ENCODE results near the gene C2CD3. TPM values are rescaled to one million over a fixed set of nuclear protein-coding genes. Genes with fewer than 3 reads are reported as not detected.
A peak's percentile ranks its signal among the peaks of the same experiment; 100 is the strongest.

Gene C2CD3
- total RNA-seq, 1 experiment from 2014 or later, result 13.9 TPM

DNA sequence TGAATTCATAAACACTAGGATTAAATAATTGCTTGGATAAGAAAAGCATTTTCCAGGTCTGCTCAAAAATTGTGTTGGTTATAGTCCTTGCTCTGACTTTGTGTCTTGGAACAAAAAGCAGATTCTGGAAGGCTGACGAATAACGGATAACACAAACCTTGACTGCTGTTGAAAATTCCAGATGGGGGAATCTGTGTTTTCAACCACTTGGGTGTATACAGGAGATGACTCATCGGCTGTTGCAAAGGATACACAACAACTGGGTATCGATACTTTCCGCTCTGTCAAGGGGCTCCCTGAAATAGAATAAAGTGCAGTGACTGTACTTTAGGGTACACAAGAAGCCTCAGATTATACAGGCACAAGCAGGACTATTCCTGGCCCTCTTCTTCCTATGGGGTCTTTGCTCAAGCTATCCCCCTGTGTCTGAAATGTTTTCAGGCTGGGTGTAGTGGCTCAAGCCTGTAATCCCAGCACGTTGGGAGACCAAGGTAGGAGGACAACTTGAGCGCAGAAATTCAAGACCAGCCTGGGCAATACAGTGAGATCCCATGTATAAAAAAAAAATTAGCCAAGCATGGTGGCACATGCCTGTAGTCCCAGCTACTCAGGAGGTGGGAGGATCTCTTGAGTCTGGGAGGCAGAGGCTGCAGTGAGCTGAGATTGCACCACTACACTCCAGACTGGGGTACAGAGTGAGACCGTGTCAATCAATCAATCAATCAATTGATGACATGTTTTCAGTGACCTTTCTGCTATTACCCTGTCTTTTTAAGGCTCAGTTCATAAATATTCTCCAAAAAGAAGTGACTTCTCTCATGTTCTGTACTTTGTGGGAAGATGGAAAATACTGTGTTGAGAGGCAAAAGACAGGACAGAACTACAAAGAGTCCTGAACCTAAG is 113.3 kb downstream of the C2CD3 start:
- Histone ChIP-seq H3K9me3 (replicated peaks) (no peaks in the 10 kb centered on the region), H3K27ac (peak overlapping the region; percentile 32; the same call in 1 of the 2 replicates), H3K27me3 (replicated peaks) (no peaks in the 10 kb centered on the region), H3K4me3 (no peak overlapping the region), H3K36me3 (no peaks in the 10 kb centered on the region; the same call in 1 of the 2 replicates), H3K4me1 (replicated peaks) (peaks cover 19% of the 10 kb centered on the region)
- peak in 1 of 2 experiments; percentile 16 for DNase-seq (ENCODE audit: low read depth in 1 of 2, low spot score in 2 of 2)

DNA sequence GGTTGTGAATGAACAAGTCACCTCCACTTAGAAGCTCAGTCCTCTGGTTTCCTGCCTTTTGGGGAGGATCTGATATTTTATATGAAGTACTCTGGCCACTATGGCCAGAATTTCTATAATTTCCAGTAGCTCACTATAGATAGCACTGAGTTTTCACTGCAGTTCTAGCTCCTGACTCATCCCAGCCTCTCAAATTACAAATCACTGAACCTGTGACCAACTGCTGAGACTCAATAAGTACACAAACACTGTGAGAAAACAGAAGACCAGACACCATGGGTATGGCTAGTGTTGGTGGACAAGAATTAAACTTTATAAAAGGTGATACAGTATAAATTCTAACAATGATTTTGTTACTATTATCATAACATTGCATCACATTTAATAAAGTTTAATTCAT is 114.9 kb downstream of the C2CD3 start:
- Histone ChIP-seq H3K27me3 (replicated peaks) (no peaks in the 10 kb centered on the region), H3K9me3 (replicated peaks) (no peaks in the 10 kb centered on the region), H3K4me3 (no peak overlapping the region), H3K36me3 (no peaks in the 10 kb centered on the region; the same call in 1 of the 2 replicates), H3K4me1 (replicated peaks) (peaks cover 19% of the 10 kb centered on the region), H3K27ac (no peak overlapping the region)
- peak in 1 of 2 experiments; percentile 3 for DNase-seq (ENCODE audit: low read depth in 1 of 2, low spot score in 2 of 2)

DNA sequence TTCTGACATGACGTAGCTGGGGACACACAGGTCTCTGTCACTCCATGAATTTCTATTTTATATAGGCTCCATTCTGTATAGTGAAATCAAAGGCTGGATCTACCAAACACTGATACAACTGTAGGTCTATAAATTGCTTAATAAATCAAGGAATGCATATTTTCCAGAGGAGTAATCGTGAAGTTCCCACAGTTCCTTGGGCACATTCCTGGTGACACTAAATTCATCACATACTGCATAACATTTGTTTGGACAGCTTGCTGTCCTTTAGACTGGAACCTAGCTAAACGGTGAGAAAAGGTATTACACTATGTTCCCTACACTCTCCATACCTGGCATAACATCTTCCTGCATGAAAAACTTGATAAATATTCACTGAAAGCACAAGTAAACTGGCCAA is 120.3 kb downstream of the C2CD3 start:
- no peak for DNase-seq (ENCODE audit: low read depth in 1 of 2, low spot score in 2 of 2)
- no peaks in the 10 kb centered on the region for H3K4me1 ChIP-seq (replicated peaks)
- H3K27ac ChIP-seq, result no peak overlapping the region

DNA sequence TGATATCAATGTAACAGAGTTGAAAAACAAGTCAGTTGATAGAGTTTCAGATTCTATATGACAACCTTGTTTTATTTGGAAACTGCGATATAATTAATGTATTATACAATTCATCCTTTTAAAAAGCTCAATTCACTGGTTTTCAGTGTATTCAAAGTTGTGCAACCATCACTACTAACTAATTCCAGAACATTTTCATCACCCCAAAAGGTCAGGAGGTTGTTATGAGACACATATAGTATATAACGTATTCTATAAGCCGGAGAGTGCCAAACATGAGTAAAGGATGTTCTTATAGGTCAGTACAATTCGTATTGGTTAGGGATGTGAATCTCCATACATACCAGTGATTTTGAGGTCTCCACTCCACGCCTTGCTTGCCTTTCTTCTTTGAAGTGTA is 121.8 kb downstream of the C2CD3 start:
- no peak overlapping the region for H3K27ac ChIP-seq
- no peaks in the 10 kb centered on the region for H3K27me3 ChIP-seq (replicated peaks)
- H3K9me3 ChIP-seq (replicated peaks), result no peaks in the 10 kb centered on the region
- no peaks in the 10 kb centered on the region for H3K4me1 ChIP-seq (replicated peaks)
- no peak overlapping the region for H3K4me3 ChIP-seq
- DNase-seq (ENCODE audit: low read depth in 1 of 2, low spot score in 2 of 2), result no peak
- peaks cover 4% of the 10 kb centered on the region; the same call in 1 of the 2 replicates for H3K36me3 ChIP-seq

More for the DNA sequence above, 120.3 kb downstream of the C2CD3 start:
- peaks cover 4% of the 10 kb centered on the region for H3K36me3 ChIP-seq
- no peaks in the 10 kb centered on the region for H3K9me3 ChIP-seq (replicated peaks)
- H3K4me3 ChIP-seq, result no peak overlapping the region
- H3K27me3 ChIP-seq (replicated peaks), result no peaks in the 10 kb centered on the region

DNA sequence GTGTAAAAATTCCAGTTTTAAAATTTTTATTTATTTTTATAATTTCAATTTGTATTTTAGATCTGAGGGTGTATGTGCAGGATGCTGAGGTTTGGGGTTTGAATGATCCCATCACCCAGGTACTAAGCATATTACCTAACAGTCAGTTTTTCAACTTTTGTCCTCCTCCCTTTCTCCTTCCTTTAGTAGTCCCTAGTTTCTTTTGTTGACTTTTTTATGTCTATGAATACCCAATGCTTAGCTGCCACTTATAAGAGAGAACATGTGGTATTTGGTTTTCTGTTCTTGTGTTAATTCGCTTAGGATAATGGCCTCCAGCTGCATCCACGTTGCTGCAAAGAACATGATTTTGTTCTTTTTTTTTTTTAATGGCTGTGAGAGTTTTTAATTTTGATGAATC is 126.3 kb downstream of the C2CD3 start:
- no peak overlapping the region for H3K4me3 ChIP-seq
- H3K4me1 ChIP-seq (replicated peaks), result no peaks in the 10 kb centered on the region
- H3K36me3 ChIP-seq, result peaks cover 4% of the 10 kb centered on the region; the same call in 1 of the 2 replicates
- DNase-seq (ENCODE audit: low read depth in 1 of 2, low spot score in 2 of 2), result no peak
- no peaks in the 10 kb centered on the region for H3K9me3 ChIP-seq (replicated peaks)
- H3K27me3 ChIP-seq (replicated peaks), result no peaks in the 10 kb centered on the region
- H3K27ac ChIP-seq, result no peak overlapping the region

DNA sequence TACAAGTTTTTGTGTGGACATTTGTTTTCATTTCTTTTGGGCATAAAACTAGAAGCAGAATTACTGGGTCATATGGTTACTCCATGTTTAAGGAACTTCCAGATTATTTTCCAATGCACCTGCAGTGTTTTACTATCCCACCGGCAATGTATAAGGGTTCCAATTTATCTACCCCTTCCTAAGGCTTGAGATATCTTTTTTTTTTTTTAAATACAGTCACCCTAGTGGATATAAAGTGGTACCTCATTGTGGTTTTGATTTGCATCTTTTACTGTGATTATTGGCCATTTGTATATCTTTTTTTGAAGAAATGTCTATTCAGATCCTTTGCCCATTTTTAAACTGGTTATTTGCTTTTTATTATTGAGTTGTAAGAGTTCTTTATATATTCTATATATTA is 127.4 kb downstream of the C2CD3 start:
- Histone ChIP-seq H3K27ac (no peak overlapping the region), H3K4me3 (no peak overlapping the region), H3K36me3 (peaks cover 4% of the 10 kb centered on the region; the same call in 1 of the 2 replicates), H3K4me1 (replicated peaks) (no peaks in the 10 kb centered on the region), H3K27me3 (replicated peaks) (no peaks in the 10 kb centered on the region), H3K9me3 (replicated peaks) (no peaks in the 10 kb centered on the region)
- DNase-seq (ENCODE audit: low read depth in 1 of 2, low spot score in 2 of 2), result no peak

DNA sequence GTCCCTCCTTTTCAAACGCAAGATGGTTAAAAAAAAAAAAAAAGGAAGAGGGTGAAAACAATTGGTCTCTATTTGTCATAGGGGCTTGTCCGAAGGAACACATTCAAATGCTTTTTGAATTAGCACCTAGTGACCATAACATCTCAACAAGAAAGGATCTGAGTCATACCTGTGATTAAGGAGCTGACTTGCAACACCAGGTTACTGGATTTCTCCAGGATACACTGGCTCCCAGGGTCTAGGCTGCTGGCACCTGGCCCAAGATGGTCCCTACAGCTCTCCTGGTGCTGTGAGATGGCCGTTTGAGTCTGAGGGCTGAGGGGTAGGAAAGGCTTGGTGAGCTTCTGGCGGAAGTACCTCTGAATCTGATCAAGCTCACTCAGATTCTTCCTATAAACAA is 133.5 kb downstream of the C2CD3 start:
- DNase-seq (ENCODE audit: low read depth in 1 of 2, low spot score in 2 of 2), result no peak
- H3K4me3 ChIP-seq, result no peak overlapping the region
- H3K9me3 ChIP-seq (replicated peaks), result no peaks in the 10 kb centered on the region
- no peaks in the 10 kb centered on the region for H3K27me3 ChIP-seq (replicated peaks)
- peaks cover 14% of the 10 kb centered on the region; the same call in 1 of the 2 replicates for H3K36me3 ChIP-seq
- H3K27ac ChIP-seq, result no peak overlapping the region
- H3K4me1 ChIP-seq (replicated peaks), result no peaks in the 10 kb centered on the region; the same call in 1 of the 2 replicates

DNA sequence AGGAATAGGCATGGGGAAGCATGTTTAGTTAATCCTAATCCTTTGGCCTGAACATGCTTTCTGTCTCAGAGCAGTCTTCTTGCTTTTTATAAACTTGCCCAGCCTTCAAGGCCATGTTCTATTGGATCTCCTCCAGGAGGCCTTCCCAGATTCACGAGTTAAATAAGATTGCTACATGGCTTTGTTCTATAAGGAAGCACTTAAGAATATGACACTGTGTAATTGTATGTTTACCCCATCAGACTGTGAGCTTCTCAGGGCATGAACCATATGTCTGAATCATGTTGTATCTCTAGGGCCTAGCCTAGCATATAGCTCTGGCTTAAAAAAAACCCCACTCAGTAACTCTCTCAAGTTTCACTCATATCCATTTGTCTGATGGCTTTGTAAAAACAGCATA is 135.5 kb downstream of the C2CD3 start:
- Histone ChIP-seq H3K9me3 (replicated peaks) (no peaks in the 10 kb centered on the region), H3K4me3 (no peak overlapping the region), H3K27ac (no peak overlapping the region), H3K4me1 (replicated peaks) (no peaks in the 10 kb centered on the region; the same call in 1 of the 2 replicates), H3K36me3 (peaks cover 14% of the 10 kb centered on the region; the same call in 1 of the 2 replicates), H3K27me3 (replicated peaks) (no peaks in the 10 kb centered on the region)
- no peak for DNase-seq (ENCODE audit: low read depth in 1 of 2, low spot score in 2 of 2)

DNA sequence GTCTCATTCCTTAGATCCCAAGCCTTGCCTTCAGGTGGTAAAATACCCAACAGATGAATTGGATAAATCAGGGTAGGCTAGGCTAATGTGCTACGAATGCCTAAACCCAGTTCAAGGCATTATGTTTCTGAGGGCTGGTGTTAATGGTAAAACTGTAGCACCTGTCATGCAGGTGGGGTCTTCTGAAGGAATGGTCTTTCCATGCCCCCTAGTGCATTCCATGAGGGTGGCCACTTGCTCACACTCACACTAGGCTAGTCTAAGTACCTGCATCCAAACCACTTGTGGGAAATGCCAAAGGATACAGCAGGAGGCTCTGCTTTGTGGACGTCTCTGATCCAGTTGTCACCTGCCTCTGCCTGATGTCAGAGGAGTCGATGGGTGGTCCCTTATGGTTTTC is 137.8 kb downstream of the C2CD3 start:
- Histone ChIP-seq H3K4me3 (no peak overlapping the region), H3K36me3 (peaks cover 14% of the 10 kb centered on the region; the same call in 1 of the 2 replicates)

DNA sequence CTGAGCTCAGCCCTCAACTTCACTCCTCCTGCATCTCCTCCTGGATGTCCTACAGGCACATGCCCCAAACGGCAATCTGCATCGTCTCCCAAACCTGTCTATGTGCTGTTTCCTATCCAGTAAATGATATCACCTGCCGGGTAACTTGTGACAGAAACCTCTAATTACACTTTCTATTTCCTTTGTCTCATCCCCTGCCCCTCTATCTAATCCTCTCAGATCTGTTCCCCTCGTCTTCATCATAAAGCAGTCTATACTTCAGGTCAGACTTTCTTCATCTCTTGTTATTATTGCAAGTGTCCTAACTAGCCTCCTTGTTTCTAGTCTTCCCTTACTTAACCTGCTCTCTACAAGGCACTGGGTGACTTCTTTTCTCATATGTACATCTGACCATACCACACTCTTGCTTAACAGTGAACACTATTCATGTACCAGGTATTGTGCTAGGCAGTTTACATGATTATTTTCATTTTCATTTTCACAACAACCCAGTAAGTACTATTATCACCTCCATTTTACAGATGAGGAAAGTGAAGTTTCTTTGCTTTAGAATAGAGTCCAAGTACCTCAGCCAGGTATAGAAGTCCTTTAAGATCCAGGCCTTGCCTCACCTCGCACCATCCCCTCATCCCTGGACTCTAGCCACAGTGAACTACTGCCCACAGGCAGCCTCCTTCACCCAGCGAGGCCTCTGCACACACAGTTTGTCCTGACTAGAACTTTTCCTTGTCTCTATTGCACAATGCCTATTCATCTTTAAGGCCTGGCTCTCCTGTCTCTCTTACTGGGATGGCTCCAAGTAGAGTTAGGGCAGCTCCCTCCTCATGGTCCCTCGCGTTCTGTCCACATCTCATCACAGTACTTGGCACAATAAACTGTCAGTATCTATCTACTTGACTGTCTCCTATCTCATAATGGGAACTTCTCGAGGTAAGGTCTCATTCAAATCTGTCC is 139.8 kb downstream of the C2CD3 start:
- H3K4me3 ChIP-seq, result no peak overlapping the region
- peaks cover 11% of the 10 kb centered on the region; the same call in 1 of the 2 replicates for H3K36me3 ChIP-seq
- no peaks in the 10 kb centered on the region for H3K9me3 ChIP-seq (replicated peaks)
- peaks cover 12% of the 10 kb centered on the region for H3K4me1 ChIP-seq (replicated peaks)
- DNase-seq (ENCODE audit: low read depth in 1 of 2, low spot score in 2 of 2), result no peak
- no peak overlapping the region for H3K27ac ChIP-seq
- no peaks in the 10 kb centered on the region for H3K27me3 ChIP-seq (replicated peaks)

More for the DNA sequence above, 137.8 kb downstream of the C2CD3 start:
- DNase-seq (ENCODE audit: low read depth in 1 of 2, low spot score in 2 of 2), result no peak
- no peaks in the 10 kb centered on the region for H3K27me3 ChIP-seq (replicated peaks)
- no peak overlapping the region for H3K27ac ChIP-seq
- no peaks in the 10 kb centered on the region; the same call in 1 of the 2 replicates for H3K4me1 ChIP-seq (replicated peaks)
- no peaks in the 10 kb centered on the region for H3K9me3 ChIP-seq (replicated peaks)

DNA sequence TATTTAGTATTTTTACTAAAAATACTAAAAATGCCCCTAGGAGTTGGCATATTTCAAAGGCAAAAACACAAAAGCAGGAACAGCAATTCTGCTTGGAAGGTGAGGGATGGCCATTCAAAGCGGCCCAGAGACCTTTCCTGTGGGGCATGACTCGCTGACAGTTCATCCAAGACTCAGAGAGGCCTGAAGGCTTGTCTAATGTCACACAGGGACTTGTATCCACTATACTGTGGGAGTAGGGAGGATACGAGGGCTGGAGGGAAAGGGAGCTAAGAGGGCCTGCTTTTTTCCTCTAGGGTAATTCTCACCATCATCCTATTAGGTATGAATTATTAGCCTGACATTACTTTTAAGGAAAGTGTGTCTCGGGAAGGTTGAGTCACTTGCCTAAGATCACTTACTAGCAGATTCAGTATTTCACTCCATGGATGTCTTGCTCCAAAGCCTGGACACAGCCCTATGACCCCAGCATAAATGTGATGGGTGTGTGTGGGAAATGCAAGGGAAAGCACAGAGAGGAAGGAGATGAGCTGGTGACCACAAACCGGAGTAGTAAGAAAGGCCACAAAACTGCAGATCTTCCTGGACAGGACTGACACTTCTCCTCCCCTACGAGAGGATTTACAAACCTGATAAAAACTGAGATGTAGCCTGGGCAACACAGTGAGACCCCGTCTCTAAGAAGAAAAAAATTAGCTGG is 145.2 kb downstream of the C2CD3 start:
- peak in 1 of 2 experiments; percentile 12 for DNase-seq (ENCODE audit: low read depth in 1 of 2, low spot score in 2 of 2)

DNA sequence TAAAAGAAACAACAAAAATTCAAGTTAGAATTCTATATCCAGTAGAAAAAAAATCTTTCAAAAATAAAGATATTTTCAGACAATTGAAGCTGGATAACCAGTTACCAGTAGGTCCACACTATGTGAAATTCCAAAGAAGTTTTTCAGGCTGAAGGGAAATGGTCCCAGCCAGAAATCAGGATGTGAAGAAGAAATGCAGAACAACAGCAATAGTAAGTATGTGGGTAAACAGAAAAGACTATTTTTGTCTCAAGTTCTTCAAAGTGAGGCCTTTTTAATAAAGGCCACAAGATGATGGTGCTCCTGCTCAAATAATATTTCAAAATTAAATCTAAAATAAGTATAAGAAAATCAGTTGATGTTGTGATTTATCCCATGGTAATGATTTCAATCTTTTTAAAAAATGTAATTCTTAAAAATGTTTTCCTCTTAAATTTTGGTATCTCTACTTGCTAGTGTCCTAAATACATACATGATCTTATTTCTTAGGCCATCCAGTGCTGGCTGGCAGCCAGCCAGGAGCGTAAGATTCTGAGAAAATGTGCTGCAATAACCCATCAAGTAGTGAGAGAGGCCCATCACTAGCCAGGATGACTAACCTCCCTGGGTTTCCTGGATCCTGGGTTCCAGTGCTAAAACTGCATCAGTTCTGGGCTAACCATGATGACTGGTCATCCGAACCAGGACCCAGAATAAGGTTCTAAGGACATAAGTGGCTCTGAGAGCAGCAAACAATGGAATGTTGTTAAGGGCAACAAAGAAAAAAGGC is 146.4 kb downstream of the C2CD3 start:
- Histone ChIP-seq H3K27ac (no peak overlapping the region), H3K9me3 (replicated peaks) (no peaks in the 10 kb centered on the region), H3K27me3 (replicated peaks) (no peaks in the 10 kb centered on the region), H3K36me3 (no peaks in the 10 kb centered on the region), H3K4me1 (replicated peaks) (peaks cover 20% of the 10 kb centered on the region; the same call in 1 of the 2 replicates), H3K4me3 (no peak overlapping the region)
- DNase-seq (ENCODE audit: low read depth in 1 of 2, low spot score in 2 of 2), result peak in 1 of 2 experiments; percentile 3

More for the DNA sequence above, 145.2 kb downstream of the C2CD3 start:
- Histone ChIP-seq H3K4me3 (no peak overlapping the region), H3K27ac (0 out of 2 replicates have a peak overlapping the region, but pooled peaks have one; percentile 16), H3K4me1 (replicated peaks) (peaks cover 20% of the 10 kb centered on the region; the same call in 1 of the 2 replicates), H3K36me3 (no peaks in the 10 kb centered on the region), H3K9me3 (replicated peaks) (no peaks in the 10 kb centered on the region), H3K27me3 (replicated peaks) (no peaks in the 10 kb centered on the region)

Measured in SJSA1 (cell line).